GM12892 (cell line): ENCODE results near the gene DCLK3.

Experiments used
- POLR2A ChIP-seq: IDR thresholded peaks from 2 replicates; pipeline ENCODE4 v1.6.1; 2011; ENCODE audit warnings: low read depth, low read length, control low read depth
- POLR2AphosphoS5 ChIP-seq: IDR thresholded peaks from 2 replicates; pipeline ENCODE4 v1.6.1; 2011; ENCODE audit warnings: low read depth, low read length, control low read depth
- TAF1 ChIP-seq: IDR thresholded peaks from 2 replicates; pipeline ENCODE4 v1.6.1; 2011; ENCODE audit warnings: low read depth, mild to moderate bottlenecking, control low read depth, low read length, borderline replicate concordance

DNA sequence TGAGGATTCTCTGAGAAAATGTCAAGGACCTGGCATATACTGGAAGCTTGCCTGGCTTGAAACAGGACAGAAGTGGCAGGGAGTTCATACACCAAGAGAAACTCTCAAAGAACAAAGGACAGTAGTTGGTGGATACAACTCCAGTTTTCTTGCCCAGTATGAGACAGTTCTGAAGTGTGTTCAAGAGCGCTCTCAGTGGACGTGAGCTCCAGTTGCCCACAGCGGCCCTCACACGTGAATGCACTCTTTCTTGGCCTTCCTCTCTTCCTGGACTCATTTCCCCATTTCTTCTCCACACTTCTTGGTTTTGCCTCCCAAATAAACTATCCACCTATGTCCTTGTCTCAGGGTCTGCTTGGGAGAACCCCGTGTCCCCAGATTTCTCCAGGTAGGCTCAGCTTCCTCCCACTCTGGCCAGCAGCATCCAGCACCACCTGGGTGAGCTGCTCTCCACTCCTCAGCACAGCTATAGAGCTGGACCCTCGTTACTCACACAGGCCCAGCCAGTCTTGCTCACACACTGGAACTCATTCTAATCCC, 54.5 kb downstream of the DCLK3 start:
- TF ChIP-seq TAF1 (no peak), POLR2AphosphoS5 (no peak), POLR2A (no peak)
